ENCODE measurements around the gene VSTM5.
"Not testable (repeated sequence)": the region's sequence is repeated elsewhere in the genome, so short reads cannot be mapped to it uniquely, and the experiment has no call there.

VSTM5 gene, protein sequence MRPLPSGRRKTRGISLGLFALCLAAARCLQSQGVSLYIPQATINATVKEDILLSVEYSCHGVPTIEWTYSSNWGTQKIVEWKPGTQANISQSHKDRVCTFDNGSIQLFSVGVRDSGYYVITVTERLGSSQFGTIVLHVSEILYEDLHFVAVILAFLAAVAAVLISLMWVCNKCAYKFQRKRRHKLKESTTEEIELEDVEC

DNA sequence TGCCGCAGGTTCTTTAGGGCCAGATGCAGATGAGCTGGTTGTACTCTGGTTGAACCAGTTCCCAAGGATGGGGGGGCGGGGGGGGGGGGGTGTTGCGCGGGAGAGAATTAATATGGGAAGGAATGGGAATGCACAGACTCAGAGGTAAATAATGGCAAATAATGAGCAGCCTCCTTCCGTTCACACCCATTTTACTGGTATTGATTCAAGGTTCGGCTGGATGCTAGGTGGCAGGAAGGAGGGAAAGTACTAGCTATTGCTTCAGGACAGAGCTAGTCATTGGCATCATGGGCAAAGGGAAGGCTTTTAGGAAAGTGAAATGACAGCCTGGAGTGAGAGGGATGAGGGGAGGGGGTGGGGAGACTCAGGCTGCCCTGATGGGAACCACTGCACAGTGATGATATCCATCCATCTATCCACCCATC is at the start of gene VSTM5:
VSTM5 (minus strand) TSS at position 25 of the 425 bp plus-strand sequence. CDS start 116 bp downstream, outside the sequence.
- no peak for DNase-seq

DNA sequence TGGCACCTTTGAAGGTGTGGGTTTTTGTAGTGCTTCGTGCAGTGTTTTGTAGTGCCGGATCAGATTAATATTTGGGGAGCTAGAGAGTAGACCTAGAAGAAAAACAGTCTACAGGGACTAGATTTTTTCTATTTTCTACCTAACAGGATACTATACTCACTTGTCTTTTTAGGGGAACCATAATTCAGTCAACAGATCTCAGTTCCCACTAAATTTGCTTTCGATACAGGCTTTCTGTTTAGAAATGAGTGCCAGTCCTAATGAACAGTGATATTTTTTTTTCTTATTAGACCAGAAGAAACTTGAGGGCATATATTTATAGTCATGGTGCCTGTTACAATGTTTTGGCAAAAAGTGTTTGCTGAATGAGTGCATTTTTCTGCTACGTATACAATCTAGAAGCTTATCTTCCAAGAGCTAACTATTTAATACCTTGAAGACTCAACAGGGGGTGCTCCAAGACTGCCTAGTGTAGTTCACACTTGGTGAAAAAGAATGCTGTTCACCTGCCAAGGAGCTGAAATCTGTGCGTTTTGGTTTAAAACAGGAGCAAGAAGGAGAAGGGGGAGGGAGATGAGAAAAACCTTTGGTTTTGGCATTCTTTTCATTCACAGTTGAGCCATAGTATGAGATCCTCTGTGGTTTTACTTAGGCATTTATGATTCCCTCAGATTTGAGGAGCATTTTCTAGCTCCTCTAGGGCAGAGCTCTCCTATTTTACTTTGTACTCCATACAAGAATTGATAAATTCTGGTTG is 44.9 kb upstream of the VSTM5 start:
- DNase-seq: no peak

GRCh38 chr11:93890391-93891051 is 40.1 kb upstream of the VSTM5 start:
- no peak for DNase-seq

DNA sequence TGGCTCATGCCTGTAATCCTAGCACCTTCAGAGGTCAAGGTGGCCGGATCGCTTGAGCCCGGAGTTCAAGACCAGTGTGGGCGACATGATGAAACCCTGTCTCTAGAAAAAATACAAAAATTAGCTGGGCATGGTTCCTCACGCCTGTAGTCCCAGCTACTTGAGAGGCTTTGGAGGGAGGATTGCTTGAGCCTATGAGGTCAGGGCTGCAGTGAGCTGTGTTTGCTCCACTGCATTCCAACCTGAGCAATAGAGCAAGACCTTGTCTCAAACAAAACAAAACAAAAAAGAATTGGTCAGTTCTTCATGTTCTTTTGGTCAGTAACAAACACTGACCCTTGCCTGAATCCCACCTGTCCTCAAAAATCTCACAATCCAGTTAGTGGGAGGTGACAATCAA is 36.7 kb upstream of the VSTM5 start:
- DNase-seq: no peak

GRCh38 chr11:93879114-93879513 is 28.7 kb upstream of the VSTM5 start:
- not testable (repeated sequence) for DNase-seq

- no peak for DNase-seq
These were observed 25.2 kb upstream of the VSTM5 start for GRCh38 chr11:93875637-93876036.

GRCh38 chr11:93871526-93871925 is 21.1 kb upstream of the VSTM5 start:
- DNase-seq: no peak

DNA sequence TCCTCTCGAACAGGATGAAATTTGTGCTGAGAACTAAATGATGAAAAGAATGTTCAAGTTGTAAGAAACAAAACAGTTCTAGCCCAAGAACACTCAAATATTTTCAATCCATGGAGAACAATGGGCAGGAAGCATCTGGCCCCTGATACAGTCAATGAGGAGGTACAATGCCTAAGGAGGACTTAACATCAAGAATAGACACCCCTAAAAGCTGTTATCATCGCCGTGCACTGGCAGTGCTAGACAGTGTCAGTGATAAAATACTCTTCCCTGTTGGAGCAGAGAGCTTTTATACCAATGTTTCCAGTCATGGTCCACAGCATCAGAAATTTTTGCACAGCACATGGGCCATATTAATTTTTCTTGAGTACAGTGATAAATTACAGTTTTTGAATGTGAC is 20.2 kb upstream of the VSTM5 start:
- no peak for DNase-seq

GRCh38 chr11:93869830-93870229 is 19.4 kb upstream of the VSTM5 start:
- DNase-seq: no peak

DNA sequence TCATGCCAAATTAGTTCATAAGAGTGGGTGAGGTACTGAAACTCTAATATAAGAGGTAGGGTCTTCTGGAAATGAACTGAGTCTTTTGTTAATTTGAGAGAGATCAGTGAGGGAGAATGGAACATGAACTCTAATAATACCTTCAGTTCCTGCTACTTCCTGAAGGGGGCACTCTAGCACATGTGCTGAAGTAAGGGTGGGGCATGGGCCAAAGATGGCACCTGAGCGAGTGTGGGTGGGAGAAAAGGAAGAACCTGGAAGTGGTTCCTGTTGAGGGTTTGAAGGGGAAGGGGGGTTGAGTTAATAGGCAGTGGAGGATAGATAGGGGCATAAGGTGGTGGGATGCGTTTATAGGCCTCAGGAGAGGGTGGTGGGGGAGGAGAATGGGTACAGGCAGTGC is 18.0 kb upstream of the VSTM5 start:
- DNase-seq: not testable (repeated sequence)

DNA sequence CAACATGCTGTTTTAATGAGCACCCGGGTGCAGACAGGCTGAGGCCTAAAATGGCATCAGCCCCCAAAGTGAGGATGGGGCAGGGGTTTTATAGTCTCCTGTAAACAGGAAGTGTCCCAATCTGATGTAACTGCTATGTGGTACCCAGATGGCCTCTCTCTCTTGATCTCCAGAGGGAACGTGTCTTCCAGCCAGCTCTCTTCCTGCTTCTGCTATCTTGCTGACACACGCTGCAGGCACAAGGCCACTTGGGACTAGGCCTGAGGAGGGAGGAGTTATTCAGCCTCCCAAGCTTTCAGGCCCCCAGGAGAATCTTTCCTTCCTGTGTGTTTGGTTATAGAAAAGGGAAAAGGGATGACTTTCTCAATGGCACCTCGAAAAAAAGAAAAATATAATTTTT is 11.4 kb upstream of the VSTM5 start:
- DNase-seq: no peak

DNA sequence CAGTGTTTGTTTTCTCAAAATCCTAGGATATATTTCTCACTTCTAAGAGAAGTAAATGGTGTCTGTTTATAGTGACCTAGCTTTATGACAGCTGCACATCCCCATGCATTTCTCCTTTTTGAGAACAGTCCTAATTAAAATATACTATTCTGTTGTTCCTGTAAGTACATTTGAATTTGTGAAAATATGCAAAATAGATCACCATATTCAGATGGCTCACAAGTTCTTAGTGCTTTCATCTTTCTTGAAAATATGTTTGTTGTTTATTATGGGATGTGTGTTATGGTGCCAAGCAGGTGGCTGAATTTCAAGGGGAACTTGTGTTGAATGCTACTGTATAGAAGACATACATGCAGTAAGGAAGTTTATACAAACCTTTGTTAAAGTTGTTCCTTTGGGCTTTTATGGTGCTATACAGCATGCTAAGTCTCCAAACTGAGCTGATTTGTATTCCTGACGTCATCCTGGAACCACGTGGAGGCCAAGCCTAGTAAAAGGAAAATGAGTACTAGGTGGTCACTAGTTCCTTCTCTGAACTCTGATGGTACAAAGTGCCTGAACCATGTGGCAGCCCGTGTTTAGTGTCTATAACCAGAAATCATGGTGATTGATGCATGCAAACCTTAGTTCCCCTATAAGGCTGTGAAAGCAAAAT is 7.8 kb upstream of the VSTM5 start:
- no peak for DNase-seq

DNA sequence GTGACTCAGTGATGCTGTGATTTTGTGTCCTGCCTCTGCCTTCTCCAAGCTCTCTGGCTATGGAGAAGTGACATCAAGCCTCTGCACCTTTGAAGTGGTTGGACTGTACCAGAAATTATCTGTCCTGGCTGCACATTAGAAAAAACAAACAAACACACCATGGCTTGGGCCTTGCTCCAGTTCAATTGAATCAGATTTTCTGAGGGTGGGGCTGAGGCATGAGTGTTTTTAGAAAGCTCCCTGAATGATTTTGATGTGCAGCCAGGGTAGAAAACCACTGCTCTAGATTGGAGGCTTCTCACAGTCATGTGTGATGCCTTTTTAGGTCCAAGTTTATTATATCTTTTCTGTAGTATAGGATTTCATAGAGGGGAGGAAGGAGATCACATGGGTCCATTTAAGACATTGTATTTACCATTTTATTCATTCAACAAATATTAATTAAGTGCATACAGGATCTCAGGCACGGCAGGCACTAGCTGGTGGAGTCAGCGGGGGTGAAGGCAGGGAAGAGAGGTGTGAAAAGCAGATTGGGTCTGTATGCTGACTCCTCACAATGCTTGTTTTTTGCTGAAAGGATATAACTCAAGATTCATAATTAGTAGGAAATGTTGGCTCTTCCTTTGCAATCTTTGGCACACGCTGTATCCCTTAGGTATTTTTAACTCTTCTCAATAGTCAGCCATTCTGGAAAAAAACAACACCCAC is 7.1 kb upstream of the VSTM5 start:
- no peak for DNase-seq

DNA sequence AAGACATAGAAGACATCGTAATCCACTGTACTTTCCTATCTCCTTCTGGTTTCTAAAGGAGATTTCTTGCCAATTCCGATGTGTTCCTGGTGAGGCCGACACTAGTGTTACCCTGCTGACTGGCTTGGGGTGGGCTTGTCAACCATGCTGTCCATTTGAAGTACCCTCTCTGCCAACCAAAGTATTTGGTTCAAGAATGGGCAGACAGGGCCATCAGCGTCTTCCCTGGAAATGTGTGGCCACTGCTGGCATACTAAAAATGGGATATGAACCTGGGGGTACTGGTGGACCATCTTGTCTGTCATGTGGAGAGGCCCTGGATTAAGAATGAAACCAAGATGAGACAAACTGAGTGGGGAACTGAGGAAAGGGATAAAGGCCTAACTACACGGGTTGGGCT is 1.8 kb upstream of the VSTM5 start:
- no peak for DNase-seq

GRCh38 chr11:93849751-93850593 is 446 bp downstream of the VSTM5 start:
- DNase-seq: no peak

GRCh38 chr11:93849201-93849600 is 1.2 kb downstream of the VSTM5 start:
- no peak for DNase-seq

DNA sequence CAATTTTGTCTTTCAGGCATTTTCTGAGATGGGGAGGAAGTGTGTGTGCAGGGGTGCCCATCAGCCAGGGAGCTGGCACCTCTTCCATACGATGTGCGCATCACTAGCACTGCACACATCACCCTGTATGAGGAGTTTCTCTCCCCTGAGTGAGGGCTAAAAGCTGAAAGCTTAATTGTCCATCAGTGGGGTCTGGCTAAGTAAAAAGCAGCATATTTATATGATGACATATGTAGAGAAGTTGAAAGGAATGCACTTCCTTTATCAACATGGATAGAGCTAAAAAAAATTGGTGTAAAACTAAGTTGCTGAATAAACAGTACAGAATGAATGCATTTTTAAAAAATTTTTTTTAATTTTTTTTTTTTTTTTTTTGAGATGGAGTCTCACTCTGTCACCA is 4.0 kb downstream of the VSTM5 start:
- no peak for DNase-seq

DNA sequence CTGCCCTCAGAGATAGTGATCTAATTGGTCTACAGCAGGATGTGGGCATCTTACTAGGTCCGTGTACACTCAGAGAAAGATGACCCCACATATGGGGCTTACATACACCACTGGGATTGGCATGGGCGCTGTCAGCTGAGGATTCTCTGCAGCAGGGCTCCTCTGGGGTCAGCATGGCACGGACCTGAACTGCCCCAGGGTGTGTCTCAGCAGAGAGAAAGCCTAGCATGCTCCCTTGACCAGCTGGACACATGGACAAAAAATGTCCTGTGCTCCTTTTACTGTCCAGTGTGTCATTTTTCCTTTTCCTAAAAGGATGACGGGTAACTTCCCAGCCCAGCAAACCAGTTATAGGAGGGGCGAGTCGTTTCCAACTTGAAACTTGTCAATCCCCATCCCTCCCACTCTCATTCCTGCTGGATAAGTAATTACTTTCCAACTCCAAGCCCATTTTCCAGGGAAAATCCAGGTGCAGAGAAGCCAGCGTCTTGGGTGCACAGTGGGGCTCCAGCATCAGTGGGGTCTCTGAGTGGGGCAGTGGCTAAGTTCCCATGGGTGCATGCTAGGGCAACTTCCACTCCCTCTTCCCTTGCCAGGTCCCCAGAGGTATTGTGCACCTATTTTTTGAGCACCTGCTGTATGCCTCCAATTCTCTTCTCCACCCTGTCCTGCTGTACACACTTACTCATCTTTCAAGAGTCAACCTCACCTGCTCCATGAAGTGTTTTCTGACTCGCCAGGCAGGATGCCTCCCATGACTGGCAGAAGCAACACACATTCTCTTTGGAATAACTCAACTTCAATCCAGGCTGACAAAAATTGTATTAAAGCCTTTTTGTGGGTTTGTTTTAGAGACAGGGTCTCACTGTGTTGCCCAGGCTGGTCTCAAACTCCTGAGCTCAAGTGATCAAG is 5.0 kb downstream of the VSTM5 start:
- no peak for DNase-seq

GRCh38 chr11:93844568-93844967 is 5.8 kb downstream of the VSTM5 start:
- no peak for DNase-seq

DNA sequence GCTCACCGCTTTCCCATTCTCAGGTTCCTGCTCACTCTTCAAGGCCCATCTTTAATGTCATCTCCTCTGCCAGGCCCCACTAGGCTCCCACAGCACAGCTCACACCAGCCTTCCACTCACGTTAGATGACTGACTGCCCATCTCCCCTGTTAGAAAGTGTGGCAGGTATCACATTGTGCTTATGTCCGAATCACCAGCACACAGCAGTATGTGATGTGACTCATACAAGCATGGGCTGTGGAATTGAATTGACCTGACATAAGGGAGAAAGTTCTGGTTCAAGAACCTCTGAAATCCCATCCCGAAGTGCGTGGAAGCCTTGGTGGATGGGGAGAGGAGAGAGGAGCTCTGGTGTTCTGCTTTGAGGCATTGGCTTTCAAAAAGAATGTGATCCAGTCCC is 6.5 kb downstream of the VSTM5 start:
- DNase-seq: no peak

- no peak for DNase-seq
These were observed 8.0 kb downstream of the VSTM5 start for GRCh38 chr11:93842461-93842860.
